Activated naive CD8-positive, alpha-beta T cell treated with anti-CD3 and anti-CD28 coated beads, Interleukin-2, amount 50 U/mL, for 24 hours (primary cell): ENCODE measurements around the gene LTBP2.
A peak's percentile ranks its signal among the peaks of the same experiment; 100 is the strongest.

Source experiments
- ATAC-seq: fragments of 150-1000 bp; cut with Tn5 transposase; one replicate; pipeline ENCODE4 v1.10.0; 2021
- DNase-seq: peaks from one replicate; pipeline ENCODE4 v3.0.0; 2021
- H3K27ac Mint-ChIP-seq: one replicate; pipeline ENCODE4 v1.8.0; 2021; ENCODE audit warnings: mild to moderate bottlenecking, mixed read lengths
- H3K27me3 Mint-ChIP-seq: one replicate; pipeline ENCODE4 v1.8.0; 2021; ENCODE audit warnings: mixed read lengths
- H3K36me3 Mint-ChIP-seq: one replicate; pipeline ENCODE4 v1.8.0; 2021; ENCODE audit warnings: low read depth, mixed read lengths
- H3K4me1 Mint-ChIP-seq: one replicate; pipeline ENCODE4 v1.8.0; 2021; ENCODE audit warnings: mixed read lengths
- H3K4me3 Mint-ChIP-seq: one replicate; pipeline ENCODE4 v1.8.0; 2021; ENCODE audit warnings: mild to moderate bottlenecking, moderate library complexity, mixed read lengths
- H3K9me3 Mint-ChIP-seq: one replicate; pipeline ENCODE4 v1.8.0; 2021; ENCODE audit warnings: mixed read lengths

The LTBP2 gene

DNA sequence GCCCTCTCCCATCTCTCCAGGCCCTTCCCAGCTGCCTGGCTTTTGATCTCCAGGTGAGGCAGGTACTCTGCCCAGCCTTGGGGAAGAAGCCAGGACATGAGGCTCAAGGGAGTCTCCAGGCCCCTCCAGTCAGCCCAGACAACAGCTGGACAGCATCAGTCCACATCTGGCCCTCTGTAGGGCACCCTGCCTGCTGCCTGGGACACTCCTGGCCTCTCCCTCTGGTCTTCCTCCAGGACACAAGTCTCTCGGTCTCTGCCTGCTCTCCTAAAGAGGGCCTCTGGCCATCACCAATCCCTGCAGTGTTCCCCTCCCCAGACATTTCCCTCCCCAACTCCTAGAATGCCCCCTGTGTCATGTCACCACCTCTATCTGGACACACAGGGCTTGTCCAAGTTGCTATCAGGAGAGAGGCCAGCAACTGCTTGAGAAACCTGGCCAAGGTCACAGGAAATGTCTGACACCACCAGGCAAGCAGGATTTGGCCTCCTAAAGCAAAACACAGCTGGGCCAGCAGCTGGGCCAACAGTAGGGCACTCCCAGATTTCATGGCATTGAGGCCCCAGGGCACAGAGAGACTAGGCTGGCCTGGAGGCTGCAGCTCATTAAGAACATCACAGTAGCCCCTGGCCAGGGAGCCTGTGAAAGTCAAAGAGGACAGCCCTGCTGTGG lies 29.0 kb downstream of the LTBP2 start:
- Mint-ChIP-seq H3K36me3 (no peaks in the 10 kb centered on the region), H3K4me3 (no peak overlapping the region), H3K27me3 (peaks cover 17% of the 10 kb centered on the region), H3K4me1 (peaks cover 27% of the 10 kb centered on the region), H3K27ac (no peak overlapping the region), H3K9me3 (no peaks in the 10 kb centered on the region)
- ATAC-seq (no peak), DNase-seq (no peak)

DNA sequence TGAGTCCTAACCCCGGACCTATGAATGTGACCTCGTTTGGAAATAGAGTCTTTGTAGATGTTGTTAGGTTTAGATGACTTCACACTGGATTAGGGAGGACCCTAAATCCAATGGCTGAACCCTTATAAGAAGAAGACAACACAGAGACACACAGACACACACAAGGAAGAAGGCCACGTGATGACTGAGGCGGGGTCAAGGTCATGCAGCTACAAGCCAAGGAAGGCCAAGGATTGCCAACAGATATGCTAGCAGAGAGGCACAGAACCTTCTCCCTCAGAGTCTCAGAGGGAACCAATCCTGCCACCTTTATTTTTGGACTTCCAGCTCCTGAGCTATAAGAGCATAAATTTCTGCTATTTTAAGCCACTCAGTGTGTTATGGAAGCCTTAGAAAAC lies 31.8 kb downstream of the LTBP2 start:
- H3K27me3 Mint-ChIP-seq, result peaks cover 26% of the 10 kb centered on the region
- H3K4me3 Mint-ChIP-seq, result peak overlapping the region; percentile 27
- peaks cover 27% of the 10 kb centered on the region for H3K4me1 Mint-ChIP-seq
- ATAC-seq (no peak), DNase-seq (no peak)
- H3K9me3 Mint-ChIP-seq, result no peaks in the 10 kb centered on the region
- H3K27ac Mint-ChIP-seq, result peak overlapping the region; percentile 74
- no peaks in the 10 kb centered on the region for H3K36me3 Mint-ChIP-seq

DNA sequence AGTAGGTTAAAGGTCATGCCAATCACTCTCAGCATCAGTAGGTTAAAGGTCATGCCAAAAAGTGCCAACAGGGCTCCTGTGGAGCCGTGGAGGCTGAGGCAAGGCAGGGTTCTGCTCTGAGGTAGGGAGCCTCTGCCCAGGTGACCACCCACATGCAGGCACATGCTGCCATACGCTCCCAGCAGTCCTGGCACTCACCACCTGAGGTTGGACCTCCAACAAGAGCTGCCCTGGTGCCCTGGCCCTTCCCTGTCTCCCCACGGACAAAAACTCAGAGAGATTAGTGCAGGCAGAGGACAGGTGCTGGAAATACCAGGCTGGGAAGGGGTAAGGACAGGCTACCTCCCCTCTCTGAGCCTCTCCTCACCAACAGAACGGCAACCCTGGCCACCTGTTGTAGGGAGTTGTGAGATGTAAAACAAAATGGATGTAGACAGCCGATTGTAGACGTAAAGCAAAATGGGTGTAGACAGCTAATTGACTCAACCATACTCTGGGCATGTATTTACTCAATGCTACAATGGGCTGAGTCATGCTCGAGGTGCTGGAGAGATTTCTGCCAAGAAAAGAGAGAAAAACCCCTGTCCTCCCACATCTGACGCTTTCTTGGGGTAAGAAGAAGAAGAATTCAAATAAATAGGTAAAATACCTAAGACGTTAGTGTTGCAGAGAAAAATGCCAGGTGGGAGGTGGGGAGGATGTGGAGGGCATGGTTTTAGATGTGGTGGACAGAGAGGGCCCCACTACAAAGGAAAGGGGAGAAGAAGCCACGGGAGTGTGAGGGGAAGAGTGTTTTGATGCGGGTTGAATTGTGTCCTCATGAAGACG lies 32.4 kb downstream of the LTBP2 start:
- Mint-ChIP-seq H3K4me1 (peaks cover 30% of the 10 kb centered on the region), H3K4me3 (peak overlapping the region; percentile 27), H3K27ac (peak overlapping the region; percentile 74), H3K27me3 (peaks cover 24% of the 10 kb centered on the region), H3K9me3 (no peaks in the 10 kb centered on the region), H3K36me3 (no peaks in the 10 kb centered on the region)
- DNase-seq (peak; percentile 57), ATAC-seq (peak; percentile 82)

DNA sequence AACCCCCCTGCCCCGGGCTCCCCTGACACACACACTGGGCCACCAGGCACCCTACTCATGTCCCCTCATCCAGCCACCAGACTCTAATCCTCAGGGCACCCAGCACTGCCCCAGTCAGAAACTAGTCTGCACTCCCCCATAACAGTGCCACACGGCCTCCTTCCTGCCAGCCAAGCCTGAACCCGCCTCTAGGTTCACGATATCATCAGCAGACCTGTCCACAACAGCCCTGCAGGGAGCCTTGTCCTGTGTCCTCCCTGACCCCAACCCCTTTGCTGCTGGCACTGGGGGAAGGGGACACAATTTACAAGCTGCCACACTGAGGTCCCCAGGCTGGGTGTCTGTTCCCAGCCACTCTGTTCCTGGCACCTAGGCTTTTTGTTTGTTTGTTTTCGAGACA lies 33.6 kb downstream of the LTBP2 start:
- H3K4me3 Mint-ChIP-seq, result no peak overlapping the region

DNA sequence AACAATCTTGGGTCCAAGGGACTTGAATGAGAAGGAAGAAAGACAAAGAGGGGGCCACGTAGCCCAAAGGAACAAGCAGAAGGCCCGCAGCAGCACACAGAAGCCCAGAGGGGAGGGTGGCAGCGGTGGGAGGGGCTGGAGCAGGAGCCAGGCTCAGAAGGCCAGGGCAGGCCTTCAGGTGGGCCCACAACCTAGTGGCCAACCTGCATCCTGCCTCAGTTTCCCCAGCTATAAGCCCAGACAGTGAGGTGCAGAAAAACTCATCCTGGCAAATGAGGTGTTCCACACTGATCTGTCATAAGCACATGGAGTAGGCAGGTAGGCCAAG lies 34.1 kb downstream of the LTBP2 start:
- Mint-ChIP-seq H3K9me3 (no peaks in the 10 kb centered on the region), H3K27me3 (peaks cover 31% of the 10 kb centered on the region), H3K36me3 (no peaks in the 10 kb centered on the region), H3K27ac (no peak overlapping the region), H3K4me3 (no peak overlapping the region), H3K4me1 (peaks cover 41% of the 10 kb centered on the region)
- no peak for ATAC-seq
- no peak for DNase-seq

More for the DNA sequence above, 33.6 kb downstream of the LTBP2 start:
- no peaks in the 10 kb centered on the region for H3K36me3 Mint-ChIP-seq
- ATAC-seq, result no peak
- H3K27ac Mint-ChIP-seq, result no peak overlapping the region
- H3K4me1 Mint-ChIP-seq, result peaks cover 37% of the 10 kb centered on the region
- DNase-seq, result no peak
- H3K27me3 Mint-ChIP-seq, result peaks cover 28% of the 10 kb centered on the region
- H3K9me3 Mint-ChIP-seq, result no peaks in the 10 kb centered on the region

DNA sequence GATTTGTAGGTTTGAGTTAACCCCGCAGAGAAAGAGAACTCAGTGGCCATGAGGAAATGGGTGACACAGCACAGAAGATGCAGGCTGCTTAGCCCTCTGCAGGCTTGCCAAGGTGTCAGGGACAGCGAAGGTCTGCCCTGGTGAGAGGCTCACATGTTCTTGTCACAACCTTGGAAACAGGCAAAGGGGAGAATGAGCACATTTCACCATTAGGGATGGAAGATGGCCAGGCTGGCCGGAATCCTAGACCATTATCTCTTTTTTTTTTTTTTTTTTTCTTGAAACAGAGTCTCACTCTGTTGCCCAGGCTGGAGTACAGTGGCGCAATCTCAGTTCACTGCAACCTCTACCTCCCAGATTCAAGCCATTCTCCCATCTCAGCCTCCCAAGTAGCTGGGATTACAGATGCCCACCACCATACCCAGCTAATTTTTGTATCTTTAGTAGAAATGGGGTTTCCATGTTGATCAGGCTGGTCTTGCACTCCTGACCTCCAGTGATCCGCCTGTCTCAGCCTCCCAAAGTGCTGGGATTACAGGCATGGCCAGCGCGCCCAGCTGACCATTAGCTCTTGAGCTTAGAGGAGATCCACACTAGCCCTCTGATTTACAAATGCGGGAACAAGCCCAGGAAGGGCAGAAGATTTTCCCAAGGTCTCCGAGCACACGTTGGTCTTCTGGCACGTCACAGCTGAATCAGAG lies 34.6 kb downstream of the LTBP2 start:
- DNase-seq (no peak), ATAC-seq (no peak)
- Mint-ChIP-seq H3K36me3 (no peaks in the 10 kb centered on the region), H3K4me1 (peaks cover 46% of the 10 kb centered on the region), H3K27ac (no peak overlapping the region), H3K4me3 (no peak overlapping the region), H3K27me3 (peaks cover 35% of the 10 kb centered on the region), H3K9me3 (no peaks in the 10 kb centered on the region)

DNA sequence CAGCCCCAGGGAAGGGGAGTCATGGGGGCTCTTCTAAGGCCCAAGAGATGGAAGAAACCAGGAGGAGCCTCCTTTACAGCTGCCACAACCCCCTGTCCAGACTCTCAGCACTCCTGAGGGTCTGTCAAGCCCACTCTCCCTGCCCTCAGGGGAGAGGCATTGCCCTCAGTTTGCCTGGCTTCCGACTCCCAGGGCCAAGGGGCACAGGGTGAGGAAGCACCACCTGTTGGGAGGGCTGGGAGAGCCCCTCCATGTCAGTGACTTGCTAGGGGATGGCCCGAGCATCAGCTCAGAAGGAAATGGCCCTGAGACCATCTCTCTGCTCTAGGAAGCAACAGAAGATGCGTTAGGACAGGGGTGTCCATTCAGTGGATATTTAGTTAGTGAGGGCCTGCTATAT lies 36.1 kb downstream of the LTBP2 start:
- H3K27ac Mint-ChIP-seq, result no peak overlapping the region
- H3K9me3 Mint-ChIP-seq, result no peaks in the 10 kb centered on the region
- H3K27me3 Mint-ChIP-seq, result peaks cover 39% of the 10 kb centered on the region
- H3K36me3 Mint-ChIP-seq, result no peaks in the 10 kb centered on the region
- H3K4me3 Mint-ChIP-seq, result no peak overlapping the region
- no peak for ATAC-seq
- no peak for DNase-seq
- peaks cover 60% of the 10 kb centered on the region for H3K4me1 Mint-ChIP-seq

DNA sequence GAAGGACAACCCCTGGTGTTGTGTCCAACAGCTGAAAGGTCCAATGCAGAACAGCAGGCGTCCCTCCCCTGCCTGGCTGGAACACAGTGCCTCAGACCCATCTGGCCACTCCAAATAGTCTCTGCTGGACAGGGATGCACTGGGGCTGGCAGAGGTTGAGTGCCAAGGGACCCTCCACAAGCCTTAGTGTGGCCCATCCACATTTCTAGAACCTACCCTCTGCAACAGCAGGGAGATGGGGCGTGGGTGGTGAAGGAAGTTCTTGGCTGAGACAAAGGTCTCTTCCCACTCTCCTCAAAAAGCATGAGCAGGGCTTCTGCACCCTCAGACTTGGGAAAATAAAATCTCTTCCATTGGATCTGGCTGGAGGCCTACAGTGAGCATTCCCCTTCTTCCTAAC lies 36.5 kb downstream of the LTBP2 start:
- Mint-ChIP-seq H3K4me3 (no peak overlapping the region), H3K27ac (no peak overlapping the region), H3K36me3 (no peaks in the 10 kb centered on the region), H3K9me3 (no peaks in the 10 kb centered on the region), H3K27me3 (peaks cover 39% of the 10 kb centered on the region), H3K4me1 (peaks cover 60% of the 10 kb centered on the region)
- DNase-seq, result no peak
- ATAC-seq, result no peak

DNA sequence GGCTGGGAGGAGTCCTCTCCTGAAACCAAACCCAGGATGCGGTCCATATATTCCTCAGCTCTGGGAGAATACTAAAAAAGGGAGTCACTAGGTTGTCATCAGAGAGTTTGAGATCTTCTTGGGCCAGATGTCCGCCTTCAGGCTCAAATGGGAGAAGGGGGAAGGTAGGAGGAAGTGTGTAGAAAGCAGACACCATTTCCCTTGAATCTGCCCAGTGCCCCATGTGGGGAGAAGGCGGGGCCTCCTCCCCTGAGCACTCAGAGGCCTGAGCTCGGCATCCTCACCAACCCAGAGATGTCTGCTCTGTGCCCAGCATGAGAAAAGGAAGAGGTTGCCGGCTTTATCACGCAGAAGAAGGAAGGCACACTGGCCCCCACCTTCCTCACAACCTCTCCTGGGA lies 37.3 kb downstream of the LTBP2 start:
- H3K27me3 Mint-ChIP-seq, result peaks cover 46% of the 10 kb centered on the region
- no peaks in the 10 kb centered on the region for H3K36me3 Mint-ChIP-seq
- no peak for ATAC-seq
- no peak overlapping the region for H3K27ac Mint-ChIP-seq
- no peak overlapping the region for H3K4me3 Mint-ChIP-seq
- H3K4me1 Mint-ChIP-seq, result peaks cover 53% of the 10 kb centered on the region
- no peak for DNase-seq
- no peaks in the 10 kb centered on the region for H3K9me3 Mint-ChIP-seq

DNA sequence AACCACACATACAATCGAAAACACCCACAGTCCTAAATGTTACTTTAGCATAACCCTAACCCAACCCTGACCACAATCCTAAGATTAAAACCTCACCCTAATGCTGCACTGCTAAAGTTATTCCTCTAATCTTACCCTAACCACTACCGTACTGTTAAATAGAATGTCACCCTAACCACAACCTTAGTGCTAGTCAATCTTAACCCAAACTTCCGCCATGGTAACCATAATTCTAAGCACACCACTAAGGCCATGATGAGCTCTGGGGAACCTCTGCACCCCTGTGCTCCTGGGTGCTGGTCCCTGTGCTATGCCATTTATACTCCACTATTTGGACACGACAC lies 38.0 kb downstream of the LTBP2 start:
- Mint-ChIP-seq H3K36me3 (no peaks in the 10 kb centered on the region), H3K27ac (peak overlapping the region; percentile 37), H3K27me3 (peaks cover 48% of the 10 kb centered on the region), H3K4me3 (peak overlapping the region; percentile 3), H3K9me3 (no peaks in the 10 kb centered on the region), H3K4me1 (peaks cover 46% of the 10 kb centered on the region)
- ATAC-seq, result peak; percentile 81
- no peak for DNase-seq

DNA sequence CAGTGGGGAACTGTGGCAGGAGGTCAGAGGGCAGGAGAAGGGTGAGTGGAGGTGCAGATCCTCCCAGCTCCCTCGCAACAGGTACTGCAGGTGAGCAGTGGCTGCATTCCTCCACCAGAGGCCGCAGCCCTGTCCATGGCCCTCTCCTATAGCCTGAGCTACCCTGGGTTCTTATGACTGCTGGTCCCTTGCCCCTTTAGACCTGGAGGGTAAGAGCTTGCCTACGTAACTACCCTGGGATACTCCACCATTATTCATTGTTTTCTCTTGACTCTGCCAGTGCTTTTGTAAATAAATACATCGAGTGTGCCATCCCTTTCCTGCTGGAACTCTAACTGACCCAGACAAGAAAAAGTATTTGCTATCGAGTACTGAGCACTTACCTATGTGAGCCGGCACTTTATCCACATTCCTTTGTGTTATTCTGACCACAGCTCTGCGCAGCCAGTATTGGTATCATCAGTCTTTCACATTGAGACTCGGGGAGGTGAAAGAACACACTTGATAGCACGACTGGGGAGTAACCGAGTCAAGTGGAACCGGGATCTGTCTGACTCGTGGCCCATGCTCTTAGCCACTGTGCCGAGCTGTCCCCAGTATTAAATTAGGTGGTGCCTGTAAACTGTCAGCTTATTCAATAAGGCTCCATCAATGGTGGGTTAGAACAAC lies 38.5 kb downstream of the LTBP2 start:
- Mint-ChIP-seq H3K4me3 (no peak overlapping the region), H3K27me3 (peaks cover 48% of the 10 kb centered on the region), H3K9me3 (no peaks in the 10 kb centered on the region), H3K4me1 (peaks cover 41% of the 10 kb centered on the region), H3K27ac (peak overlapping the region; percentile 50), H3K36me3 (no peaks in the 10 kb centered on the region)
- DNase-seq (no peak), ATAC-seq (no peak)

DNA sequence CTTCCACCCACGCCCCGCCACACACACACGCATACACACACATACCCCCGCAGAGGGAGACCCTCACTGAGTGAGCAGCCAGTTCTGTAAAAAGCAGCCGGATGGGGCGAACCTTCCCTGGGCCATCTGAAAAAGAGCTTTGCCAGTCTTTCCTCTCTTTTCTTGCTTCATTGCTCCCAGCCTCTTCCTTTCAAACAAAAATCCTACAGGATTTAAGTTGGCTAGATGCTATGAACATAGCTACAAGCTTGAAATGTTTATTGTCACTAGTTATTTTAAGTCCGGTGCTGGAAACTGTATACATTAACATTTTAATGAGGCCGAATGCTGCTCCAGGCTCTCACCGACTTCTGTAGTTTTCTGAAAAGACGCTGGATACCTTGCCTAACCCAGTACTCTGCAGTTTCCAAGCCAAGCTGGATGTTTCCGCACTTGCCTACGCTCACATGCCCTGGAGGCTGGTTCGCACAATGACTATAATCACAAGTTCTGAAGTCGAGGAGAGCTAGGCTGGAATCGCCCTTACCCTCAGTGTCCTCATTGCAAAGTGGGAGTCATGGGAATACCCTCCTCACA lies 39.2 kb downstream of the LTBP2 start:
- H3K9me3 Mint-ChIP-seq, result no peaks in the 10 kb centered on the region
- H3K27me3 Mint-ChIP-seq, result peaks cover 52% of the 10 kb centered on the region
- peak overlapping the region; percentile 37 for H3K4me3 Mint-ChIP-seq
- H3K27ac Mint-ChIP-seq, result no peak overlapping the region
- no peaks in the 10 kb centered on the region for H3K36me3 Mint-ChIP-seq
- H3K4me1 Mint-ChIP-seq, result peaks cover 39% of the 10 kb centered on the region
- DNase-seq (no peak), ATAC-seq (no peak)

DNA sequence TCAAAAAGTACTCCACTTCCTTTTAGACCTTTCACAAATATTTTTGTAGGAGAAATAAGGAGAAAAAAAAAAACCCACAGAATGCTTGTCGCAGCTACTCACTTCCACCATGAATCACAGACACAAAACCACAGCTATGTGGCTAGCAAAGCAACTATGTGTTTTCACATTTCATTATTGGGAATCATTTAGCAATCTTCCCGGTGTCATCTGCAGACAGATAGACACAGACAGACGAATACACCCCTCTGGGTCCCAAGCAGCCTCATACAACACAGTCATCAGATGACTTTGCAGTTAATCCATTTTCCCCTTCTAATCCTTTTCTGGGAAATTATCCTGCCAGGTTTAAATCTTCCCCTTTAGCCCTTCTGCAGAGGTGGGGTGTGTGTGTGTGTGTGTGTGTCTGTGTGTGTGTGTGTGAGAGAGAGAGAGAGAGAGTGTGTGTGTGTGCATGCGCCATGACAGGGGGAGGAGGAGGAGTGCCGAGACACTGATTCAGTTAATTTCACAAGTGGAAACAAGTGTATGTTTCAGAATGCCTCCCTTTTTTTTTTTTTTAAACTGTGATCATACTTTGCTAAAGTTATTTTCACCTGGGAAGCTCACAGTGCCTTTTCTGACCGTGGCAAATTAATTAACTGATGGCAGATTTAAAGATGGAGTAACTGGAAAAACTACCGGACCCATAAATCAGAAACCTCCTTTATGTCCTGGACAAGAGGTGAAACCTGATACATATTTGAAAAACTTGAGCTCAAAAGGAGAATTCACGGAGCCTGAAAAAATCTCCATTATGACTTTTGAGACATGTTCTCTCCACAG lies 39.9 kb downstream of the LTBP2 start:
- Mint-ChIP-seq H3K36me3 (no peaks in the 10 kb centered on the region), H3K4me1 (peaks cover 39% of the 10 kb centered on the region), H3K27me3 (peaks cover 48% of the 10 kb centered on the region), H3K4me3 (peak overlapping the region; percentile 37), H3K9me3 (no peaks in the 10 kb centered on the region), H3K27ac (peak overlapping the region; percentile 28)
- no peak for DNase-seq
- ATAC-seq, result peak; percentile 55

DNA sequence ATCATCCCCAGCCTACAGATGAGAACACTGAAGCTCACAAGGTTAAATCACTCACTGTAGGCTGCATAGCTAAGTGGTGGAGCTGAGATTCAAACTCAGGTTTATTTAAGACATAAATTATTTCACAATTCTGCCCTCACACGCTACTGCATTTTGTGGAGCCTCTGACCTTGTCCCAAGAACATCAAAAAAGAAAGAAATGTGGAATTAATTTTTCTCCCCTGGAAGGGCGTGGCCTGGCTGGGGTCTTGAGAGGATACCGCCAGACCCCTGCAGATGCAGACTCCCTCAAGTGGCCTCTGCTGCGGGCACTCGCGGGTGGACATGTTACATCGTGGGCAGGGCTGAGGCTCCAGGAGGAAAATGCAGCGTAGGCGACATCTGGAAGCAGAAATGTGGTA lies 40.6 kb downstream of the LTBP2 start:
- no peaks in the 10 kb centered on the region for H3K9me3 Mint-ChIP-seq
- H3K4me3 Mint-ChIP-seq, result no peak overlapping the region
- DNase-seq (no peak), ATAC-seq (no peak)
- H3K27me3 Mint-ChIP-seq, result peaks cover 45% of the 10 kb centered on the region
- no peak overlapping the region for H3K27ac Mint-ChIP-seq
- peaks cover 39% of the 10 kb centered on the region for H3K4me1 Mint-ChIP-seq
- no peaks in the 10 kb centered on the region for H3K36me3 Mint-ChIP-seq
